Upper lobe of left lung (tissue), 4 donors: ENCODE measurements around the gene SLC6A3.

Experiments
- CTCF ChIP-seq, 6 experiments: fragments of 450-650 bp in 4 of 6; fragments of 200-600 bp in 2 of 6; sonication (generic) in 2 of 6; IDR thresholded peaks; one replicate each; pipeline ENCODE4 v1.5.1; 2016 to 2019; ENCODE audit warnings: antibody characterized with exemption in 6 of 6
- EP300 ChIP-seq, 4 donors: sonication (generic); formaldehyde crosslinking; IDR thresholded peaks; one replicate each; pipeline ENCODE4 v1.5.1; 2017; ENCODE audit warnings: antibody characterized with exemption in 4 of 4, control low read depth in 2 of 4
- POLR2AphosphoS5 ChIP-seq, 2 donors: sonication (generic); formaldehyde crosslinking; IDR thresholded peaks; one replicate each; pipeline ENCODE4 v1.5.1; 2017; ENCODE audit warnings: antibody characterized with exemption in 2 of 2

GRCh38 chr5:1436036-1436435, 9.2 kb downstream of the SLC6A3 start:
- TF ChIP-seq CTCF (IDR thresholded peaks at IDR 0.05) (no peak), POLR2AphosphoS5 (IDR thresholded peaks at IDR 0.05) (no peak), EP300 (IDR thresholded peaks at IDR 0.05) (no peak)
